Activated CD4-positive, alpha-beta T cell treated with anti-CD3 and anti-CD28 coated beads, Interleukin-10, Interleukin-2, amounts not matched to agents 100 ng/mL and 50 ng/mL, durations not matched to agents 16 hours and 8 hours (primary cell): ENCODE data around the gene REM2.
"Not testable (repeated sequence)": the region's sequence is repeated elsewhere in the genome, so short reads cannot be mapped to it uniquely, and the experiment has no call there.

Experiments
- DNase-seq: peaks from one replicate; pipeline ENCODE4 v3.0.0-alpha.2; 2020

The REM2 gene

GRCh38 chr14:22898302-22899090, 15.5 kb downstream of the REM2 start:
- DNase-seq: peak; percentile 39

GRCh38 chr14:22900081-22900799, 17.2 kb downstream of the REM2 start:
- peak; percentile 64 for DNase-seq

GRCh38 chr14:22901799-22902198, 18.8 kb downstream of the REM2 start:
- DNase-seq: no peak

- no peak for DNase-seq
Measured at GRCh38 chr14:22903742-22904087, 20.7 kb downstream of the REM2 start.

GRCh38 chr14:22905627-22906026, 22.6 kb downstream of the REM2 start:
- no peak for DNase-seq

- DNase-seq: no peak
Measured at GRCh38 chr14:22906073-22906472, 23.1 kb downstream of the REM2 start.

GRCh38 chr14:22907429-22907828, 24.4 kb downstream of the REM2 start:
- no peak for DNase-seq

- DNase-seq: no peak
Measured at GRCh38 chr14:22908601-22909000, 25.6 kb downstream of the REM2 start.

GRCh38 chr14:22910916-22911315, 27.9 kb downstream of the REM2 start:
- no peak for DNase-seq

- not testable (repeated sequence) for DNase-seq
Measured at GRCh38 chr14:22914836-22915235, 31.8 kb downstream of the REM2 start.

- DNase-seq: no peak
Measured at GRCh38 chr14:22915886-22916521, 33.0 kb downstream of the REM2 start.

- DNase-seq: peak; percentile 100
Measured at GRCh38 chr14:22918804-22919600, 36.0 kb downstream of the REM2 start, which contains the start of gene RBM23. TSS of gene RBM23 (minus strand) at chr14:22919149.

- no peak for DNase-seq
Measured at GRCh38 chr14:22919601-22919921, 36.5 kb downstream of the REM2 start.

GRCh38 chr14:22920697-22921096, 37.7 kb downstream of the REM2 start:
- DNase-seq: no peak

- DNase-seq: no peak
Measured at GRCh38 chr14:22922294-22922693, 39.3 kb downstream of the REM2 start.

- no peak for DNase-seq
Measured at GRCh38 chr14:22923746-22924145, 40.7 kb downstream of the REM2 start.

GRCh38 chr14:22925513-22925912, 42.5 kb downstream of the REM2 start:
- no peak for DNase-seq

- DNase-seq: no peak
Measured at GRCh38 chr14:22926316-22926715, 43.3 kb downstream of the REM2 start.

GRCh38 chr14:22928237-22929103, 45.4 kb downstream of the REM2 start:
- DNase-seq: peak; percentile 21

- peak; percentile 100 for DNase-seq
Measured at GRCh38 chr14:22929104-22929960, 46.3 kb downstream of the REM2 start, which contains the start of gene PRMT5. TSS of gene PRMT5 (minus strand) at chr14:22929376. CDS start at chr14:22929361, 15 bp downstream.

- no peak for DNase-seq
Measured at GRCh38 chr14:22929961-22930364, 46.9 kb downstream of the REM2 start.
